Right lobe of liver (tissue), 4 donors: Measurements from ENCODE around the gene CEBPZ.

Experiments
- POLR2A ChIP-seq: fragments of 450-650 bp; IDR thresholded peaks from one replicate; pipeline ENCODE4 v1.6.1; 2017; ENCODE audit warnings: antibody characterized with exemption, mild to moderate bottlenecking
- TF ChIP-seq, protein P1 (sequence below), 4 donors: fragments of 200-600 bp in 3 of 4; fragments of 450-650 bp in 1 of 4; IDR thresholded peaks; one replicate each; pipeline versions ENCODE4 v1.5.1 to v1.8.0; 2016 to 2022; ENCODE audit warnings: antibody characterized with exemption in 4 of 4, mild to moderate bottlenecking in 2 of 4
- donor health status: DM: no; HTN: no; CAD: no.
- donor health status: DM: no; HTN: no; CAD: no.
- donor health status: DM: no; HTN: yes; CAD: no.

DNA sequence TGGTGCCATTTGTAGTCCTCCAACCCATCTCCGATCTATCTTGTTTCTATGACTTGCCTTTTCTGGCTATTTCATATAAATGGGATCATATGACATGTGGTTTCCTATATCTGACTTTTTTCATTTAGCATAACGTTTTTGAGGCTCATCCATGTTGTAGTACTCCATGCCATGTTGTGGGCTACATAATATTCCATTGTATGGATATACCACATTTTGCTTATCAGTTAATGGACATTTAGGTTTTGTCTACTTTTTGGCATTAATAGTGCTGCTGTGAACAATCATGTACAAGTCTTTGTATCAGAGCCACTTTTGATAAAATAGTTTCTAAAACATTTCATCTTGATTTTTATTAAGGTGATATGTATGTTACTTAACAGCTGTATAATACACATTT, 27.7 kb downstream of the CEBPZ start:
- TF ChIP-seq, protein P1, sequence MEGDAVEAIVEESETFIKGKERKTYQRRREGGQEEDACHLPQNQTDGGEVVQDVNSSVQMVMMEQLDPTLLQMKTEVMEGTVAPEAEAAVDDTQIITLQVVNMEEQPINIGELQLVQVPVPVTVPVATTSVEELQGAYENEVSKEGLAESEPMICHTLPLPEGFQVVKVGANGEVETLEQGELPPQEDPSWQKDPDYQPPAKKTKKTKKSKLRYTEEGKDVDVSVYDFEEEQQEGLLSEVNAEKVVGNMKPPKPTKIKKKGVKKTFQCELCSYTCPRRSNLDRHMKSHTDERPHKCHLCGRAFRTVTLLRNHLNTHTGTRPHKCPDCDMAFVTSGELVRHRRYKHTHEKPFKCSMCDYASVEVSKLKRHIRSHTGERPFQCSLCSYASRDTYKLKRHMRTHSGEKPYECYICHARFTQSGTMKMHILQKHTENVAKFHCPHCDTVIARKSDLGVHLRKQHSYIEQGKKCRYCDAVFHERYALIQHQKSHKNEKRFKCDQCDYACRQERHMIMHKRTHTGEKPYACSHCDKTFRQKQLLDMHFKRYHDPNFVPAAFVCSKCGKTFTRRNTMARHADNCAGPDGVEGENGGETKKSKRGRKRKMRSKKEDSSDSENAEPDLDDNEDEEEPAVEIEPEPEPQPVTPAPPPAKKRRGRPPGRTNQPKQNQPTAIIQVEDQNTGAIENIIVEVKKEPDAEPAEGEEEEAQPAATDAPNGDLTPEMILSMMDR (IDR thresholded peaks at IDR 0.05), result no peak
- TF ChIP-seq POLR2A, result no peak
